Hypothalamus (tissue), 51 donors: ENCODE measurements around the gene BCAS1.
"Not testable (repeated sequence)": the region's sequence is repeated elsewhere in the genome, so short reads cannot be mapped to it uniquely, and the experiment has no call there.

ENCODE experiments used
- DNase-seq, 51 donors: peaks; one replicate each; lab custom pipeline; 2025; lab: John Stamatoyannopoulos, UW

The BCAS1 gene

GRCh38 chr20:53990768-53991450 lies 79.5 kb downstream of the BCAS1 start:
- DNase-seq = no peak

- DNase-seq = no peak
Measured at GRCh38 chr20:53990003-53990402, 80.4 kb downstream of the BCAS1 start.

- DNase-seq = no peak
Measured at GRCh38 chr20:53989401-53989800, 81.0 kb downstream of the BCAS1 start.

- no peak for DNase-seq
Measured at GRCh38 chr20:53986037-53986650, 84.2 kb downstream of the BCAS1 start.

GRCh38 chr20:53985150-53985518 lies 85.3 kb downstream of the BCAS1 start:
- DNase-seq = no peak

GRCh38 chr20:53984356-53985149 lies 85.8 kb downstream of the BCAS1 start:
- DNase-seq = peak in 2 of 51 donors; percentile 34

GRCh38 chr20:53983401-53983800 lies 87.0 kb downstream of the BCAS1 start:
- no peak for DNase-seq

- DNase-seq = no peak
Measured at GRCh38 chr20:53982624-53983023, 87.8 kb downstream of the BCAS1 start.

- DNase-seq = no peak
Measured at GRCh38 chr20:53981752-53982437, 88.5 kb downstream of the BCAS1 start.

- DNase-seq = no peak
Measured at GRCh38 chr20:53981130-53981529, 89.3 kb downstream of the BCAS1 start.

- DNase-seq = no peak
Measured at GRCh38 chr20:53980031-53980465, 90.3 kb downstream of the BCAS1 start.

- DNase-seq = no peak
Measured at GRCh38 chr20:53978497-53978896, 91.9 kb downstream of the BCAS1 start.

- DNase-seq = no peak
Measured at GRCh38 chr20:53977391-53977790, 93.0 kb downstream of the BCAS1 start.

- DNase-seq = peak in 1 of 51 donors; percentile 4
Measured at GRCh38 chr20:53975761-53976160, 94.6 kb downstream of the BCAS1 start.

- peak in 2 of 51 donors; percentile 26 to 32 for DNase-seq
Measured at GRCh38 chr20:53974785-53975555, 95.4 kb downstream of the BCAS1 start.

GRCh38 chr20:53973882-53974281 lies 96.5 kb downstream of the BCAS1 start:
- not testable (repeated sequence) for DNase-seq

- no peak for DNase-seq
Measured at GRCh38 chr20:53972179-53972578, 98.2 kb downstream of the BCAS1 start.

GRCh38 chr20:53971096-53971683 lies 99.2 kb downstream of the BCAS1 start:
- DNase-seq = no peak

- DNase-seq = no peak
Measured at GRCh38 chr20:53970232-53970631, 100.2 kb downstream of the BCAS1 start.

- DNase-seq = no peak
Measured at GRCh38 chr20:53967527-53967926, 102.9 kb downstream of the BCAS1 start.
